DMS53 (cell line): Measurements from ENCODE around the gene DEGS1.

ENCODE experiments used
- DNase-seq: peaks from one replicate; lab custom pipeline; 2025; lab: John Stamatoyannopoulos, UW

Gene DEGS1

DNA sequence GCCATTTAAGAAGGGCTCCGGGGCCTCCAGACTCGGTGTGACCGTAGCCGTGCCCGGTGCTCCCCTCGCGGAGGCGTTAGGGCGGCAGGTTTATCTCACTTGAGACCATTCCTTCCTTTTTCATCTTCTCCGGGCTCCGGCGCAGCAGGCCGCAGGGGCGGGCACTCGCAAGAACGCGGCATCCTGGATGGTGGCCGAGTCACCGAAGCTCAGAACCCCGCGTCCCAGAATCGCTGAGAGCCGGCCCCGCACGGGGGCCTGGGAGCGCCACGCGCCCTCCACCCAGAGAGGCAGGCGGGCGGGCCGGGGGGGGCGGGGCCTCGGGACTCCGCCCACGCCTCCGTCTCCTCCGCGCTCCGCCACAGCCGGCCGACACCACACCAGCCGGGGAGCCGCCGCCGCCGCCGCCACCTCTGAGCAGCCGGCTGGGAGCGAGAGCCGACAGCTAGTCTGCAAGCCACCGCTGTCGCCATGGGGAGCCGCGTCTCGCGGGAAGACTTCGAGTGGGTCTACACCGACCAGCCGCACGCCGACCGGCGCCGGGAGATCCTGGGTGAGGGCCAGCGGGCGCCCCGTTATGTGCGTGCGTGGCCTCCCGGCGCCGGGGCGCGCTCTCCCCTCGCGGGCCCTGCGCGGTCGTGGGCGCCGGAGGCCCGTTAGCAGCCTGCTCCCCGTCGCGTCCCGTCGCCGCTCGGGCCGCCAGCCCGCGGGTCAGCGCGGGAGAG lies at the start of gene DEGS1:
DEGS1 (plus strand) TSS at position 375 of the 725 bp plus-strand sequence; CDS start at position 472, 97 bp downstream.
- peak; percentile 94 for DNase-seq

GRCh38 chr1:224133741-224134299 lies 49.2 kb upstream of the DEGS1 start:
- DNase-seq = no peak

DNA sequence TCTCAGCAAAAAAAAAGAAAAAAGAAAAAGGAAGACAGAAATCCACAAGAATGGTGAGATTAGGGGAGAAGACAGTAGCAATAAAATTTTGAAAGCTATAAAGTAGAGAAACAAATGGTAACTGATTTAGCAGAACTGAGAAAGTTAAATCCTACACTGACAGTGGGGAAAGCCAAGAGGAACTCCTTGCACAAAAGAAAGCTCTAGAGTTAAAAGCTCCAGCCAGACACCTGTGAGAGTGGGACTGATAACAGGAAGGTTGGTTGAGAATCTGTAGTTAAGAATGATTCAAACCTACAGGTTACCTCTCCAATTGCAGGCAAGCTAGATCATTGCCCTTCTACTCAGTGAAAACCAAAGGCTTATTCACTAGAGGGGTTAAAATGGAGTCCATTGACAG lies 45.5 kb upstream of the DEGS1 start:
- DNase-seq = no peak

- no peak for DNase-seq
Observed at GRCh38 chr1:224138198-224138597, 44.8 kb upstream of the DEGS1 start.

DNA sequence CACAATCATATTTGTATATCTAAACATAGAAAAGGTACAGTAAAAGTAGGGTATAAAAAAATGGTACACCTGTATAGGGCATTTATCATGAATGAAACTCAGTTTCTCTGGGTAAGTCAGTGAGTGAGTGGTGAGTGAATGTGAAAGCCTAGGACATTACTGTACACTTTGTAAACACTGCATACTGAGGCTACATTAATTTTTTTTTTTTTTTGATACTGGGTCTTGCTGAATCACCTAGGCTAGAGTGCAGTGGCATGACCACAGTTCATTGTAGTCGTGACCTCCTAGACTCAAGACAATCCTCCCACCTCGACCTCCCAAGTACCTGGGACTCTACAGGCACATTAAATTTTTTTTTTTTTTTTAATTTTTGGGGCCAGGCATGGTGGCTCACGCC lies 41.3 kb upstream of the DEGS1 start:
- DNase-seq = peak; percentile 61

DNA sequence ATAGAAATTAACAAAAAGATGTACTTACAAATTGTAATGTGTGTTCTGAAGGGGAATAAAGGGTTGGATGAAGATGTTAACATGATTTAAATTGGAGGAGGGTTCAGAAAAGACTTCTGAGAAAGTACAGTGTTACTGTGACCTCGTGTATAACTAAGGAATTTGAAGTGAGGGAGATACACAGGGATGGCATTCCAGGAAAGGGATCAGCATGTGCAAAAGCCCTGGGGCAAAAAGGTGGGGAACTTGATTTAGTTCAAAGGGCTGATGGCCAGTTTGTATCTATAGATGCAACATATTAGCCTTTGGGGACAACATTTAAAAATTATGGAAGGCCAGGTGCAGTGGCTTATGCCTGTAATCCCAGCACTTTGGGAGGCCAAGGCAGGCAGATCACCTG lies 33.3 kb upstream of the DEGS1 start:
- no peak for DNase-seq

GRCh38 chr1:224151117-224151516 lies 31.9 kb upstream of the DEGS1 start:
- DNase-seq = no peak

DNA sequence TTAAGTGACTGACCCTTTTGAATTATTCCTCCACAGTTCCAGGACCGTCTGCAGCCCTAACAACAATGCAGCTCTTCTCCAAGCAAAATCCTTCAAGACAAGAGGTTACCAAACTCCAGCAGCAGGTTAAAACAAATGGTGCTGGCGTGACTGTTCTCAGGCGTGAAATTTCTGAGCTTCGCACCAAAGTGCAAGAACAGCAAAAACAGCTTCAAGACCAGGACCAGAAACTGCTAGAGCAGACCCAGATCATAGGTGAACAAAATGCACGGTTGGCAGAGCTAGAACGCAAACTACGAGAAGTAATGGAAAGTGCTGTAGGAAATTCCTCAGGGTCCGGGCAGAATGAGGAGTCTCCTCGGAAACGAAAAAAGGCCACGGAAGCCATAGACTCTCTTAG lies 25.7 kb upstream of the DEGS1 start:
- no peak for DNase-seq

- no peak for DNase-seq
Observed at GRCh38 chr1:224159541-224159940, 23.5 kb upstream of the DEGS1 start.

- no peak for DNase-seq
Observed at GRCh38 chr1:224160171-224160682, 22.8 kb upstream of the DEGS1 start.

- no peak for DNase-seq
Observed at GRCh38 chr1:224162768-224163167, 20.3 kb upstream of the DEGS1 start.

DNA sequence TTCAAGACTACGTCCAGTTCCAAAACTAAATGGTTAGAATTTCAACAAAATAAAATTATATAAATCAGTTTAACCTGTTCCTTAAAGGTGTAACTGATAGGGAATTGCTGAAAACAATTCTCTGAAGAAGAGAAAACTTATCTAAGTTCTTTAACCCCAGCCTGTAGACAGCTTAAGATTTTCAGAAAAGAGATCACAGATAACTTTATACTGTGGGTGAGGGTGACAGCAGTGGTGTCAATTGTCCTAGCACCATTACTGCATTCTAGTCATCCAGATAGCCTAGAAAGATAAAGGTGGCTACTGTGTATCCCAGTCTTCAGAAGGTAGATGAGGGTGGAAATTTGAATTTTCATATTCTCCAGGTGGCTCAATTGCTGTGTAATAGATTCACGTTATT lies 19.7 kb upstream of the DEGS1 start:
- DNase-seq = no peak

GRCh38 chr1:224168859-224169380 lies 14.1 kb upstream of the DEGS1 start:
- DNase-seq = no peak

GRCh38 chr1:224169718-224170270 lies 13.2 kb upstream of the DEGS1 start:
- DNase-seq = no peak

GRCh38 chr1:224170343-224170742 lies 12.7 kb upstream of the DEGS1 start:
- DNase-seq = no peak

DNA sequence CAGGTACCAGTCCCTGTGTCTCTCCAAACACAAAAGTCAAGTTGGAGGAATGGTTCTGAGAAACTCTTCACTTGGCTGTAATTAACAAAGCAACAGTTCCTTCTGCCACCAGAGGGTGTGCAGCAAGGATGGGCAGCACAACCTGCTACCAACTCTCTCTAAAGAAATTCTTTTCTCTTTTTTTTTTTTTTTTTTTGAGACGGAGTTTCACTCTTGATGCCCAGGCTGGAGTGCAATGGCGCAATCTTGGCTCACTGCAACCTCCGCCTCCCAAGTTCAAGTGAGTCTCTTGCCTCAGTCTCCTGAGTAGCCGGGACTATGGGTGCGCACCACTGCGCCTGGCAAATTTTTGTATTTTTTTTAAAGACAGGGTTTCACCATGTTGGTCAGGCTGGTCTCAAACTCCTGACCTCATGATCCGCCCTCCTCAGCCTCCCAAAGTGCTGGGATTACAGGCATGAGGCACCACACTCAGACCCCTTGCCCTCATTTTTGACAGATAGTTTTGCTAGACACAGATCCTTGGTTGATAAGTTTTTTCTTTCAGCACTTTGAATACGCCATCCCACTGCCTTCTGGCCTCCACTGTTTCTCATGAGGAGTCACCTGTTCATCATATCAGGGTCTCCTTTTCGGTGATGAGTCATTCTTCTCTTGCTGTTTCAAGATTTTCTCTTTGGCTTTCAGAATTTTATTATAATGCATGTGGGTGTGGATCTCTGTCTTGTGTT lies 12.1 kb upstream of the DEGS1 start:
- peak; percentile 37 for DNase-seq

DNA sequence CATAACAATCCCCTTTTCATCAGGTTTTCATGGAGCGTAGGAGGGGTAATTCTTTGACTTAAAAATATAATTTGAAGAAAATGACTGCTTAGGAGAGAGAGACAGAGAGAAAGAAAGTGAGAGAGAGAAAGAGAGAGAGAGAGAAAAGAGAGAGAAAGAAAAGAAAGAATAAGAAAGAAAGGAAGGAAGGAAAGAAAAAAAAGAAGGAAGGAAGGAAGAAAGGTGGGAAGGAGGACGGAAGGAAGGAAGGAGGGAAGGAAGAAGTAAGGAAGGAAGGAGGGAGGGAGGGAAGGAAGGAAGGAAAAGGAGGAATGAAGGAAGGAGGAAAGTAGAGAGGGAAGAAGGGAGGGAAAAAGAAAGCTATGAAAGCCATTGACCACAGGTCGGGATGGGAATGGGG lies 10.8 kb upstream of the DEGS1 start:
- DNase-seq = no peak

GRCh38 chr1:224173523-224173922 lies 9.5 kb upstream of the DEGS1 start:
- no peak for DNase-seq

DNA sequence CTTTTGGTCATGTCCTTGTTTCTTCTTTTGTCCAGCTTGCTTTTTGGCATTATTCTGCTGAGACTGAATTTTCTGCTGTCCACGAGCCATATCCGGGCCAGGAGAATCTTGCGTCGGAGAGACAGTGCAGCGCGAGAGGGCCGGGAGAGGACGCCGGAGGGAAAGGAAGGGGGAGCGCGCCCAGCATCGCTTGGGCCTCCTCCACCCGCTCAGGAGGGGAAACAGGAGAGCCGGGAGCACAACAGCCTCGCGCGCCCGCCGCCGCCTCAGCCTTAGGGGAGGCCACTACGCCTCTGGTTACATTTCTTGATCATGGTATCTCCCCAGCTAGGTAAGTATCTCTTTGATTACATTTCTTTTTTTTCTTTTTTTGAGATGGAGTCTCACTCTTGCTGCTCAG lies 7.4 kb upstream of the DEGS1 start:
- DNase-seq = no peak

DNA sequence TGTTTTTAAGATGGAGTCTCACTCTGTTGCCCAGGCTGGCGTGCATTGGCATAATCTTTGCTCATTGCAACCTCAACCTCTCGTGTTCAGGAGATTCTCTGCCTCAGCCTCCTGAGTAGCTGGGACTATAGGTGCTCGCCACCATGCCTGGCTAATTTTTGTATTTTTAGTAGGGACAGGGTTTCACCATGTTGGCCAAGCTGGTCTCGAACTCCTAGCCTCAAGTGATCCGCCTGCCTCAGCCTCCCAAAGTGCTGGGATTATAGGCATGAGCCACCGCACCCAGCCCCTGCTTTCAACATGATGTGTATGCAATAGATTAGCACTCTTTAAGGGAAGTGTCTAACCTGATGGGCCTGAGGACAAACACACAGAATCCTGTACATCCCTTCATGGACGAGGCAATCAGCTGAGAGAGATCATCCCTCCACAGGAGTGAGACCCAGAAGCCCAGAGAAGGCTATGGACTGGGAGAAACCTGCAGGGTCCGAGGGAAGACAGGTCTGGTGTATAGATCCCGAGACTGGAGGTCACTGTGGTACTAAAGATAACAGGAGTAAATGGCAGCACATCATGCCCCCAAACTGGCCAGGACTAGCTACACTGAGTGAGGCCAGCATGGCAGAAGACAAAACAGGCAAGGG lies 5.6 kb upstream of the DEGS1 start:
- DNase-seq = no peak

GRCh38 chr1:224178894-224179293 lies 4.1 kb upstream of the DEGS1 start:
- DNase-seq = no peak
